Testis (tissue), 3 donors: ENCODE data around the gene FHOD3. TPM values are rescaled to one million over a fixed set of nuclear protein-coding genes. Genes with fewer than 3 reads are reported as not detected.
"Not testable (repeated sequence)": the region's sequence is repeated elsewhere in the genome, so short reads cannot be mapped to it uniquely, and the experiment has no call there.

ENCODE experiments used
- DNase-seq: peaks from one replicate; pipeline ENCODE4 v3.0.0-alpha.2; 2019
- H3K27ac ChIP-seq, 2 donors: fragments of 200-600 bp; sonication (generic); one replicate each; pipeline ENCODE4 v1.5.1; 2019
- H3K27me3 ChIP-seq: fragments of 200-600 bp; sonication (generic); one replicate; pipeline ENCODE4 v1.5.1; 2019
- H3K36me3 ChIP-seq: fragments of 200-600 bp; sonication (generic); one replicate; pipeline ENCODE4 v1.5.1; 2017; ENCODE audit warnings: low read depth; ENCODE audit errors: missing control alignments
- H3K4me1 ChIP-seq: fragments of 200-600 bp; sonication (generic); one replicate; pipeline ENCODE4 v1.5.1; 2019
- H3K4me3 ChIP-seq, 2 donors: fragments of 200-600 bp; sonication (generic); one replicate each; pipeline ENCODE4 v1.5.1; 2017 to 2019
- H3K9me3 ChIP-seq: fragments of 200-600 bp; sonication (generic); one replicate; pipeline ENCODE4 v1.5.1; 2017
- POLR2A ChIP-seq: fragments of 450-650 bp; IDR thresholded peaks from one replicate; pipeline ENCODE4 v1.6.1; 2017; ENCODE audit warnings: antibody characterized with exemption, mild to moderate bottlenecking, moderate library complexity
- WGBS, 2 donors: methylation state at CpG; one replicate each; pipeline ENCODE4 v1.1.5; 2018; 5-methylcytosine and 5-hydroxymethylcytosine counted together
- intact Hi-C: fragments of 100-400 bp; cut with DNase I; formaldehyde crosslinking; loops from one replicate; pipeline ENCODE4 v1.15.1; 2023; ENCODE audit warnings: low total_unique reads
- polyA plus RNA-seq: library from polyadenylated mRNA; stranded (reverse); fragments of 350-450 nt; fragmentation: Illumina TruSeq; extraction: RNeasy Lipid Tissue Mini Kit (QIAGEN cat#74804); gene quantifications from one replicate; pipeline ENCODE4 v1.2.3, GENCODE V29; 2014; ENCODE audit warnings: low read depth, low replicate concordance; ENCODE audit not compliant: insufficient read depth
- total RNA-seq, 2 donors: library from RNA; depleted of rRNA; stranded (reverse); fragments of >200 nt; gene quantifications; one replicate each; pipeline ENCODE4 v1.2.3, GENCODE V29; 2016
- TF ChIP-seq, protein P1 (sequence below), 3 experiments: fragments of 450-650 bp in 2 of 3; fragments of 200-600 bp in 1 of 3; sonication (generic) in 1 of 3; IDR thresholded peaks; one replicate each; pipeline ENCODE4 v1.5.1; 2016 to 2019; ENCODE audit warnings: antibody characterized with exemption in 3 of 3, mild to moderate bottlenecking in 2 of 3, moderate library complexity in 1 of 3

The FHOD3 gene
- total and polyA plus RNA-seq, 3 donors from 2014 or later: 6.5 to 46.8 (median 37.3) TPM

DNA sequence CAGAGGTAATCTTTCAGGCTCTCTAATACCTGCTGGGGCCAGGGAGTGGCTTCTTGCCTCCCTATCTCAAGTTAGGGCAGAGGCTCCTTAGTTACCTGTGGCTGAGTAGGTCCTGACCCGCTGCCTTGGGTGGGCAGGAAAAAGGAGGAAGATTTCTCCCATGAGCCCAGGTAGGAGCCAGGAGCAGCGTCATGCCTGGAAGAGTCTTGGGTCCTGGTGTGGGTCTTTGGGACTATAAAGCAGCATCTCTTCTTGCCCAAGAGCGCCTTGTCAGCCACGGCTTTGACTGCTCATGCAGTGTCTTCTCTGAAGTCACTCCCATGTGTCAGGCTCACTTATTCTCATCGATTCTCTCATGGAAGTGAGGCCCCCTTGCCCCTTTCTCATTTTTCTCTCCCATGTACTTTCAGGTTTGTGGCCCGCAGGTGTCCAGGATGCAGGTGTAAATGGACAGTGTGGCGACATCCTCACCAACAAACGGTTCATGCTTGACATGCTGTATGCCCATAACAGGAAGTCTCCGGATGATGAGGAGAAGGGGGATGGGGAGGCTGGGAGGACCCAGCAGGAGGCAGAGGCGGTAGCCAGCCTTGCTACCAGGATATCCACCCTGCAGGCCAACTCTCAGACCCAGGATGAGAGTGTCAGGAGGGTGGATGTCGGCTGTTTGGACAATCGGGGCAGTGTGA lies 420.1 kb downstream of the FHOD3 start:
- TF ChIP-seq, protein P1, sequence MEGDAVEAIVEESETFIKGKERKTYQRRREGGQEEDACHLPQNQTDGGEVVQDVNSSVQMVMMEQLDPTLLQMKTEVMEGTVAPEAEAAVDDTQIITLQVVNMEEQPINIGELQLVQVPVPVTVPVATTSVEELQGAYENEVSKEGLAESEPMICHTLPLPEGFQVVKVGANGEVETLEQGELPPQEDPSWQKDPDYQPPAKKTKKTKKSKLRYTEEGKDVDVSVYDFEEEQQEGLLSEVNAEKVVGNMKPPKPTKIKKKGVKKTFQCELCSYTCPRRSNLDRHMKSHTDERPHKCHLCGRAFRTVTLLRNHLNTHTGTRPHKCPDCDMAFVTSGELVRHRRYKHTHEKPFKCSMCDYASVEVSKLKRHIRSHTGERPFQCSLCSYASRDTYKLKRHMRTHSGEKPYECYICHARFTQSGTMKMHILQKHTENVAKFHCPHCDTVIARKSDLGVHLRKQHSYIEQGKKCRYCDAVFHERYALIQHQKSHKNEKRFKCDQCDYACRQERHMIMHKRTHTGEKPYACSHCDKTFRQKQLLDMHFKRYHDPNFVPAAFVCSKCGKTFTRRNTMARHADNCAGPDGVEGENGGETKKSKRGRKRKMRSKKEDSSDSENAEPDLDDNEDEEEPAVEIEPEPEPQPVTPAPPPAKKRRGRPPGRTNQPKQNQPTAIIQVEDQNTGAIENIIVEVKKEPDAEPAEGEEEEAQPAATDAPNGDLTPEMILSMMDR (IDR thresholded peaks at IDR 0.05): no peak
- TF ChIP-seq POLR2A: no peak
- H3K27me3 ChIP-seq: no peaks in the 10 kb centered on the region
- no peak for DNase-seq
- no peaks in the 10 kb centered on the region for H3K9me3 ChIP-seq
- WGBS, 2 donors: 92% methylated on average over 12 of the region's 12 CpGs
- H3K4me3 ChIP-seq: no peak overlapping the region
- intact Hi-C loops: no loop called here
- H3K27ac ChIP-seq: no peak overlapping the region
- peaks cover 1% of the 10 kb centered on the region for H3K4me1 ChIP-seq
- no peaks in the 10 kb centered on the region for H3K36me3 ChIP-seq

DNA sequence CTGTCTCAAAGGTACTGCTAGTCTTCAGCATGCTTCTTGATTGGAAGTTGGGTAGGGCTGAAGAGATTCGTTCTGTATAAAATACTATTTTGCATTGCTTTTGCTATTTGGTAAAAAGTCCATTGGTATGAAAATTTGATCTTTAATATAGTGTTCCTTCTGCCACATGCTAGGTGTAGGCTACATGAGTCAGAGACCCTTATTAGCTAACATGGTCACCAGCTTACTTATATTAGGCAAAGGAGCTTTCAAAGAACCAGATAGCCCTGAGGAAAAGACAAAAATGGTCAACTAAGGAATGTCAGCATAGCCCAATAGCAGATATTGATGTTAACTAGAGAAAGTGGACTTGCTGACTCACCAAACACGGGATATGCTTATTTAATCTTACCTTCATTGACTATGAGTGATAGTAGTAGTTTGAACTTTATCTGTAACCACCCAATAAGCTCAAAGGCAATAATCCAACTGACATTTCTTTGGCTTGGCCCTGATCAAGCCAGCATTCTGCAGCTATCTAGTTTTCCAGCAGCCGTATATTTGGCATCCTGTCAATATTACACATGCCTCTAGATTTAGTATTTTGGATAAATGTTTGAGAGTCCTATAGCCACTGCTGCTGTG lies 421.3 kb downstream of the FHOD3 start:
- intact Hi-C loops: no loop called here
- H3K36me3 ChIP-seq: no peaks in the 10 kb centered on the region
- WGBS, 2 donors: 81 to 84% methylated on average over 3 of the region's 3 CpGs
- H3K9me3 ChIP-seq: no peaks in the 10 kb centered on the region
- no peaks in the 10 kb centered on the region for H3K27me3 ChIP-seq
- TF ChIP-seq, protein P1 (IDR thresholded peaks at IDR 0.05): no peak
- peaks cover 4% of the 10 kb centered on the region for H3K4me1 ChIP-seq
- no peak overlapping the region for H3K4me3 ChIP-seq
- H3K27ac ChIP-seq: no peak overlapping the region
- no peak for DNase-seq

DNA sequence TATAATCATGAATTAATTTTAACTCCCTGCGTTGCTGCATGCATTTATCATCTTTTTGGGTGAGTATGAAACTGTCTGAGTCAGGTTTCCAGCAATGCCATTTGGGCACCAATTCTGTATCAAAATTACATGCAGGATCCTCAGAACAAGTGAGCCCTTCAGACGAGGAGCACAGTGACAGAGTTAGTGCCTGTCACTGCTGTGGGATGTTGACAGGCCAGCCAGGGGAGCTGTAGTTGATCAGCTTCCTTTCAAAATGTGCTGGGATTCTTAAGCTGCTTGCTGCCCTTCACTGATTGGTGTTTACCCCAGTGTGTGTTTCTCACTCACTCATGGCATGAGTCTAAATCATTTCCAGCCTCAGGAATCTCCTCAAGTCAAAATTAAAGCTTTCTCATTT lies 422.1 kb downstream of the FHOD3 start:
- no peaks in the 10 kb centered on the region for H3K9me3 ChIP-seq
- no peaks in the 10 kb centered on the region for H3K36me3 ChIP-seq
- WGBS, 2 donors: 74 to 83% methylated on average over 2 of the region's 2 CpGs
- intact Hi-C loops: no loop called here
- H3K4me1 ChIP-seq: peaks cover 4% of the 10 kb centered on the region
- H3K27me3 ChIP-seq: no peaks in the 10 kb centered on the region
- no peak overlapping the region for H3K27ac ChIP-seq
- DNase-seq: no peak
- H3K4me3 ChIP-seq: no peak overlapping the region
- TF ChIP-seq, protein P1 (IDR thresholded peaks at IDR 0.05): no peak
- TF ChIP-seq POLR2A: no peak

DNA sequence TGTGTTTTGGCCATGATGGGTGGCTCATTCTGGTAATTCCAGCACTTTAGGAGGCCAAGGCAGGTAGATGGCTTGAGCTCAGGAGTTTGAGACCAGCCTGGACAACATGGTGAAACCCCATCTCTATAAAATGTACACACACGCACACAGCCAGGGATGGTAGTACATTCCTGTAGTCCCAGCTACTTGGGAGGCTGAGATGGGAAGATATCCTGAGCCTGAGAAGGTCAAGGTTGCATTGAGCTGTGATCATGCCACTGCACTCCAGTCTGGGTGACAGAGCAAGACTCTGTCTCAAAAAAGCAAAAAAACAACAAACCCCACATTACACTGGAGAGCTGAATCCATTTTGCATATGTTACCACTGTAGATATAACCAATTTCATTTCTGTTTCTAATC lies 423.8 kb downstream of the FHOD3 start:
- H3K4me3 ChIP-seq, intact Hi-C loops, H3K4me1 ChIP-seq, H3K27ac ChIP-seq, H3K9me3 ChIP-seq, H3K36me3 ChIP-seq, DNase-seq, H3K27me3 ChIP-seq: not testable (repeated sequence)
- 70 to 73% methylated on average over 1 of the region's 1 CpG for WGBS, 2 donors

DNA sequence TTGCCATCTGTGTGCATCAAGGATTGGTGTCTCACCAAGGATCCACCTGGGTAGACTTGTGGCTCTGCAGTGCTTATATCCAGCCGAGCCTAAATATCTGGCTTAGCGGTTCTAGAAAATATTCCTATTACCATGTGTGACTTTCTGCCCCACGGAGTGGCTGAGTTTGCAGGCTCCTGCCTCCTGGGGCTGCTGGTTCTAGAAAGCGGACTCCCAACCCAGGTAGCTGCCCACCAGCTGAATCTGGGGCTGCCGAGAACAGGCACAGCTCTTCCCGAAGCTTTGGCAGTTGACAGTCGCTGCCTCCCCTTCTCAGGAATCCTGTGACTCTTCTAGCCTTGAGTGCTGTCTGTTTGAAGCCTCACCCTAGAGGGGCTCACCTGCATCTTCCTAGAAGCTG lies 426.7 kb downstream of the FHOD3 start:
- H3K4me1 ChIP-seq: peaks cover 4% of the 10 kb centered on the region
- H3K36me3 ChIP-seq: no peaks in the 10 kb centered on the region
- no peak for DNase-seq
- H3K27me3 ChIP-seq: no peaks in the 10 kb centered on the region
- WGBS, 2 donors: 81 to 91% methylated on average over 3 to 7 of the region's 7 CpGs
- no peak for TF ChIP-seq POLR2A
- TF ChIP-seq, protein P1 (IDR thresholded peaks at IDR 0.05): no peak
- no peak overlapping the region for H3K27ac ChIP-seq
- H3K4me3 ChIP-seq: no peak overlapping the region
- H3K9me3 ChIP-seq: no peaks in the 10 kb centered on the region
- intact Hi-C loops: no loop called here
